ENCODE data around the gene TBC1D7.

Gene TBC1D7

DNA sequence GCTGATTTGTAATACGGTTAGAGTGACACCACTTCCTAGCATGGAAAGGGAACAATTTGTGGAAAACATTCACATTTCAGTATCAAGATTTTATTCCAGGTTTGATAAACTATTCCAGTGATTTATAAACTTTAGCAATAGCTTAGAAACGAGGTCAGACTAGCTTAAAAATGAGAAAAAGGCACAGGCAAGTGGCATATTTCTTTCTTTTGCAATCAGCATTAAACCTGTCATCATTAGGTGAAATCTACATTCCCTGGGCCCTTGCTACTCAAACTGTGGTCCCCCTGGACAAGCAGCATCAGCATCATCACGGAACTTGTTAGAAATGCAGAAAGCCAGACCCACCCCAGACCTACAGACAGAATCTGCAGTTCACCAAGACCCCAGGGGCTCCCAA, 29.9 kb downstream of the TBC1D7 start:
- Histone ChIP-seq H3K27me3 (ENCODE audit: control insufficient read depth in 1 of 2, insufficient read depth in 1 of 2, low read length in 2 of 2) (no peaks in the 10 kb centered on the region), H3K9me3 (ENCODE audit: control insufficient read depth, low read length) (no peaks in the 10 kb centered on the region), H2BK12ac (ENCODE audit: low read length in 2 of 2) (no peak overlapping the region), H2BK120ac (ENCODE audit: low read depth, low read length) (no peak overlapping the region), H4K91ac (ENCODE audit: low read length) (no peak overlapping the region), H3K18ac (ENCODE audit: low read depth in 1 of 2, low read length in 2 of 2) (no peak overlapping the region), H3K79me1 (replicated peaks; ENCODE audit: low read length, poor library complexity, severe bottlenecking) (peaks cover 48% of the 10 kb centered on the region), H3K36me3 (ENCODE audit: control insufficient read depth in 1 of 2, insufficient read depth in 2 of 2, low read depth in 1 of 2, low read length in 2 of 2) (peaks cover 55 to 59% of the 10 kb centered on the region in 2 experiments), H2AK5ac (ENCODE audit: low read length, severe bottlenecking) (no peak overlapping the region), H4K8ac (ENCODE audit: low read length) (no peak overlapping the region), H3K14ac (ENCODE audit: low read length in 2 of 2) (no peak overlapping the region), H2BK15ac (ENCODE audit: low read depth, poor library complexity, severe bottlenecking) (no peak overlapping the region), H2AFZ (ENCODE audit: low read depth, low read length) (no peak overlapping the region), H3K4me1 (ENCODE audit: control insufficient read depth, insufficient read depth, low read depth, low read length) (peaks cover 19% of the 10 kb centered on the region), H3K4ac (ENCODE audit: low read depth in 1 of 2, low read length in 2 of 2) (no peak overlapping the region), H3K4me2 (ENCODE audit: low read length, poor library complexity, severe bottlenecking) (no peak overlapping the region), H3K9ac (ENCODE audit: low read length) (no peak overlapping the region), H3K27ac (ENCODE audit: low read length, poor library complexity, severe bottlenecking) (no peak overlapping the region), H3K23ac (ENCODE audit: low read length in 2 of 2) (no peak overlapping the region), H3K4me3 (ENCODE audit: insufficient read depth in 1 of 2, low read depth in 1 of 2, low read length in 2 of 2) (no peak overlapping the region), H2BK5ac (ENCODE audit: low read depth, low read length, poor library complexity, severe bottlenecking) (no peak overlapping the region)
- 97% methylated on average over 2 of the region's 3 CpGs for WGBS
- no peak for DNase-seq

DNA sequence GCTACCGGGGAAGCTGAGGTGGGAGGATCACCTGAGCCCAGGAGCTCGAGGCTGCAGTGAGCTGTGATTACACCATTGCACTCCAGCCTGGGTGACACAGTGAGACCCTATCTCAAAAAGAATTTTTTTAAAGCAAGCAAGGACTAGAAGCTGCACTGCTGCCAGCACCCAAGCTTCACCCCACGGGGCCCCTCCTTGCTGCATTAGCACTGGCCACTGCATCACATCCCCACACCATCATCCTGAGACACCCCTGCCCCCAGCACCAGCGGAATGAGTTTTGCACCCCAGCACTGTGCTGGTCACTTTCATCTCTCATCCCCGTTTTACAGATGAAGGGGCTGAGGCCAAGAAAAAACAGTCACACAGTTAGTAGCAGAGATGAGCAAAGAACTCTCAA, 30.9 kb downstream of the TBC1D7 start:
- Histone ChIP-seq H3K4me2 (ENCODE audit: low read length, poor library complexity, severe bottlenecking) (no peak overlapping the region), H3K4me3 (ENCODE audit: insufficient read depth in 1 of 2, low read depth in 1 of 2, low read length in 2 of 2) (no peak overlapping the region), H3K9ac (ENCODE audit: low read length) (no peak overlapping the region), H2AK5ac (ENCODE audit: low read length, severe bottlenecking) (no peak overlapping the region), H3K27ac (ENCODE audit: low read length, poor library complexity, severe bottlenecking) (no peak overlapping the region), H2BK12ac (ENCODE audit: low read length in 2 of 2) (no peak overlapping the region), H3K79me1 (replicated peaks; ENCODE audit: low read length, poor library complexity, severe bottlenecking) (peaks cover 51% of the 10 kb centered on the region), H3K9me3 (ENCODE audit: control insufficient read depth, low read length) (no peaks in the 10 kb centered on the region), H2BK120ac (ENCODE audit: low read depth, low read length) (no peak overlapping the region), H3K27me3 (ENCODE audit: control insufficient read depth in 1 of 2, insufficient read depth in 1 of 2, low read length in 2 of 2) (no peaks in the 10 kb centered on the region), H2AFZ (ENCODE audit: low read depth, low read length) (no peak overlapping the region), H4K8ac (ENCODE audit: low read length) (no peak overlapping the region), H3K4me1 (ENCODE audit: control insufficient read depth, insufficient read depth, low read depth, low read length) (peaks cover 13% of the 10 kb centered on the region), H3K14ac (ENCODE audit: low read length in 2 of 2) (no peak overlapping the region), H2BK5ac (ENCODE audit: low read depth, low read length, poor library complexity, severe bottlenecking) (no peak overlapping the region), H3K23ac (ENCODE audit: low read length in 2 of 2) (no peak overlapping the region), H3K36me3 (ENCODE audit: control insufficient read depth in 1 of 2, insufficient read depth in 2 of 2, low read depth in 1 of 2, low read length in 2 of 2) (peaks cover 62 to 64% of the 10 kb centered on the region in 2 experiments), H2BK15ac (ENCODE audit: low read depth, poor library complexity, severe bottlenecking) (no peak overlapping the region), H3K18ac (ENCODE audit: low read depth in 1 of 2, low read length in 2 of 2) (no peak overlapping the region), H3K4ac (ENCODE audit: low read depth in 1 of 2, low read length in 2 of 2) (no peak overlapping the region), H4K91ac (ENCODE audit: low read length) (no peak overlapping the region)
- no peak for DNase-seq
- WGBS, result 94% methylated on average over 5 of the region's 5 CpGs

DNA sequence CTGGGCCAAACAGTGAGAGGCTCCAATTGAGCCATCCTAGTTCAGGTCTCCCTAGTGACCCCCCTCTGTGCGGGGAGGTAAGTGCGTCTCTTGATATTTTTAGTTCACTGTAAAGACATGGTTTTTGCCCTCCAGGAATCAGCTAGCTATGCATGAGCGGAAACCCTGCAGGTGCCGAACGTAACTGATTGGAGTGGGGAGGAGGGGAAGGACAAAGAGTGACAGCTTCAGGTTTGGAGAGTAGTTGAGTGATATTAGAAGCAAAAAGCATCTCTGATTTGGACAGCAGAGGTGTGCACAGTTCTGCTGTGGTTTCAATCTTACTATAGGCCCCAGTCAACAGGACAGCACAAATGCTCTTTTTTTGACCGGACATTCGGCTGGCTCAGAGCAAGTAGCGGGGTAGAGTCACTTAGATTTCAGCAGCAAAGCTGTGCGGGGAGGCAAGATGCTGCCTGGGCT, 31.8 kb downstream of the TBC1D7 start:
- Histone ChIP-seq H3K23ac (ENCODE audit: low read length in 2 of 2) (peak overlapping the region in 1 of 2 experiments; percentile 17), H2AFZ (ENCODE audit: low read depth, low read length) (no peak overlapping the region), H3K36me3 (ENCODE audit: control insufficient read depth in 1 of 2, insufficient read depth in 2 of 2, low read depth in 1 of 2, low read length in 2 of 2) (peaks cover 62 to 67% of the 10 kb centered on the region in 2 experiments), H2AK5ac (ENCODE audit: low read length, severe bottlenecking) (peak overlapping the region; percentile 24), H3K4me2 (ENCODE audit: low read length, poor library complexity, severe bottlenecking) (no peak overlapping the region), H3K4me1 (ENCODE audit: control insufficient read depth, insufficient read depth, low read depth, low read length) (peaks cover 12% of the 10 kb centered on the region), H2BK5ac (ENCODE audit: low read depth, low read length, poor library complexity, severe bottlenecking) (no peak overlapping the region), H3K27me3 (ENCODE audit: control insufficient read depth in 1 of 2, insufficient read depth in 1 of 2, low read length in 2 of 2) (no peaks in the 10 kb centered on the region), H3K4me3 (ENCODE audit: insufficient read depth in 1 of 2, low read depth in 1 of 2, low read length in 2 of 2) (no peak overlapping the region), H3K4ac (ENCODE audit: low read depth in 1 of 2, low read length in 2 of 2) (no peak overlapping the region), H3K9ac (ENCODE audit: low read length) (no peak overlapping the region), H2BK15ac (ENCODE audit: low read depth, poor library complexity, severe bottlenecking) (no peak overlapping the region), H3K27ac (ENCODE audit: low read length, poor library complexity, severe bottlenecking) (no peak overlapping the region), H3K18ac (ENCODE audit: low read depth in 1 of 2, low read length in 2 of 2) (no peak overlapping the region), H3K79me1 (replicated peaks; ENCODE audit: low read length, poor library complexity, severe bottlenecking) (peaks cover 50% of the 10 kb centered on the region), H2BK12ac (ENCODE audit: low read length in 2 of 2) (peak overlapping the region in 1 of 2 experiments; percentile 19), H2BK120ac (ENCODE audit: low read depth, low read length) (no peak overlapping the region), H3K9me3 (ENCODE audit: control insufficient read depth, low read length) (no peaks in the 10 kb centered on the region), H4K91ac (ENCODE audit: low read length) (no peak overlapping the region), H3K14ac (ENCODE audit: low read length in 2 of 2) (no peak overlapping the region), H4K8ac (ENCODE audit: low read length) (no peak overlapping the region)
- DNase-seq, result no peak
- 96% methylated on average over 9 of the region's 9 CpGs for WGBS

DNA sequence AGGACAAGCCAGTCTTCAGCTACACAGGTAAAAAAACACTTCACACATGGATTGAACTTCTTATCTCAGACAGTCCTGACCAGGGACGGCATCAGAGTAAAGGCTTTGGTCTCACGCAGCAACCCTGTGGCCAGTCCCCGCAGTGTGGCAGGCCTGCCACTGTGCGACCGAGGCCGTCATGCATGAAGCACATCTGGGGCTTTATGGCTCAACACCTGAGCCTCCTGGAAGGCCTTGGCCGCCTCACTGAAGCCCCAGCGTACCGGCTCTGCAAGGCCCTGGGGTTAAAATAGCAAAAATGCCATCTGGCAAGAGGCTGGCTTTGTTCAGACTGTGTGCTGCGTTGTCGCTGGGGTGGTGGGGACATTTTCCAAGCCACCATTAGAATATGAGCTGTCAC, 32.8 kb downstream of the TBC1D7 start:
- Histone ChIP-seq H2AFZ (ENCODE audit: low read depth, low read length) (no peak overlapping the region), H3K9ac (ENCODE audit: low read length) (no peak overlapping the region), H4K91ac (ENCODE audit: low read length) (no peak overlapping the region), H3K4me2 (ENCODE audit: low read length, poor library complexity, severe bottlenecking) (no peak overlapping the region), H3K79me1 (replicated peaks; ENCODE audit: low read length, poor library complexity, severe bottlenecking) (peaks cover 47% of the 10 kb centered on the region), H3K23ac (ENCODE audit: low read length in 2 of 2) (no peak overlapping the region), H3K9me3 (ENCODE audit: control insufficient read depth, low read length) (no peaks in the 10 kb centered on the region), H2BK120ac (ENCODE audit: low read depth, low read length) (no peak overlapping the region), H3K27me3 (ENCODE audit: control insufficient read depth in 1 of 2, insufficient read depth in 1 of 2, low read length in 2 of 2) (no peaks in the 10 kb centered on the region), H2BK5ac (ENCODE audit: low read depth, low read length, poor library complexity, severe bottlenecking) (no peak overlapping the region), H3K4me3 (ENCODE audit: insufficient read depth in 1 of 2, low read depth in 1 of 2, low read length in 2 of 2) (no peak overlapping the region), H3K14ac (ENCODE audit: low read length in 2 of 2) (no peak overlapping the region), H3K18ac (ENCODE audit: low read depth in 1 of 2, low read length in 2 of 2) (no peak overlapping the region), H3K27ac (ENCODE audit: low read length, poor library complexity, severe bottlenecking) (no peak overlapping the region), H3K4ac (ENCODE audit: low read depth in 1 of 2, low read length in 2 of 2) (no peak overlapping the region), H2AK5ac (ENCODE audit: low read length, severe bottlenecking) (no peak overlapping the region), H3K4me1 (ENCODE audit: control insufficient read depth, insufficient read depth, low read depth, low read length) (peaks cover 10% of the 10 kb centered on the region), H3K36me3 (ENCODE audit: control insufficient read depth in 1 of 2, insufficient read depth in 2 of 2, low read depth in 1 of 2, low read length in 2 of 2) (peaks cover 63 to 70% of the 10 kb centered on the region in 2 experiments), H4K8ac (ENCODE audit: low read length) (no peak overlapping the region), H2BK12ac (ENCODE audit: low read length in 2 of 2) (no peak overlapping the region), H2BK15ac (ENCODE audit: low read depth, poor library complexity, severe bottlenecking) (no peak overlapping the region)
- no peak for DNase-seq
- WGBS, result 98% methylated on average over 11 of the region's 11 CpGs
